Coronary artery (tissue), 2 donors: ENCODE measurements around the gene YES1.

Source experiments
- DNase-seq: peaks from one replicate; pipeline ENCODE4 v3.0.0-alpha.2; 2017; ENCODE audit warnings: low spot score
- H3K27ac ChIP-seq, 2 donors: fragments of 200-600 bp; sonication (generic); one replicate each; pipeline ENCODE4 v1.5.1; 2016 to 2019
- H3K4me3 ChIP-seq: fragments of 200-600 bp; sonication (generic); 2 replicates; pipeline ENCODE4 v1.5.1; 2016; ENCODE audit warnings: mild to moderate bottlenecking, moderate library complexity
- TF ChIP-seq, protein P1 (sequence below): fragments of 200-600 bp; sonication (generic); IDR thresholded peaks from one replicate; pipeline ENCODE4 v1.5.1; 2019; ENCODE audit warnings: antibody characterized with exemption

YES1 gene

DNA sequence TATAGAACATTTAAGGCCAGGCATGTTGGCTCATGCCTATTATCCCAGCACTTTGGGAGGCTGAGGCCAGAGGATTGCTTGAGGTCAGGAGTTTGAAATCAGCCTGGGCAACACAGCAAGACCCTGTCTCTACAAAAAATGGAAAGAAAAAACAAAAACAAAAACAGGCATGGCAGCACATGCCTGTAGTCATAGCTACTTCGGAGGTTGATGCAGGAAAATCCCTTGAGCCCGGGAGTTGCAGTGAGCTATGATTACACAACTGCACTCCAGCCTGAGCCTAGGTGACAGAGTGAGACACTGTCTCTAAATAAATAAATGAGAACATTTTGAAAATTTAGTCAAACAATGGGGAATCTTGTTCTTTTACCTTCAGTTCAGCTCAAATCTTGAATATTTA is 12.1 kb upstream of the YES1 start:
- H3K27ac ChIP-seq: no peak overlapping the region
- no peak overlapping the region for H3K4me3 ChIP-seq
- DNase-seq: no peak
- TF ChIP-seq, protein P1, sequence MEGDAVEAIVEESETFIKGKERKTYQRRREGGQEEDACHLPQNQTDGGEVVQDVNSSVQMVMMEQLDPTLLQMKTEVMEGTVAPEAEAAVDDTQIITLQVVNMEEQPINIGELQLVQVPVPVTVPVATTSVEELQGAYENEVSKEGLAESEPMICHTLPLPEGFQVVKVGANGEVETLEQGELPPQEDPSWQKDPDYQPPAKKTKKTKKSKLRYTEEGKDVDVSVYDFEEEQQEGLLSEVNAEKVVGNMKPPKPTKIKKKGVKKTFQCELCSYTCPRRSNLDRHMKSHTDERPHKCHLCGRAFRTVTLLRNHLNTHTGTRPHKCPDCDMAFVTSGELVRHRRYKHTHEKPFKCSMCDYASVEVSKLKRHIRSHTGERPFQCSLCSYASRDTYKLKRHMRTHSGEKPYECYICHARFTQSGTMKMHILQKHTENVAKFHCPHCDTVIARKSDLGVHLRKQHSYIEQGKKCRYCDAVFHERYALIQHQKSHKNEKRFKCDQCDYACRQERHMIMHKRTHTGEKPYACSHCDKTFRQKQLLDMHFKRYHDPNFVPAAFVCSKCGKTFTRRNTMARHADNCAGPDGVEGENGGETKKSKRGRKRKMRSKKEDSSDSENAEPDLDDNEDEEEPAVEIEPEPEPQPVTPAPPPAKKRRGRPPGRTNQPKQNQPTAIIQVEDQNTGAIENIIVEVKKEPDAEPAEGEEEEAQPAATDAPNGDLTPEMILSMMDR: no peak

DNA sequence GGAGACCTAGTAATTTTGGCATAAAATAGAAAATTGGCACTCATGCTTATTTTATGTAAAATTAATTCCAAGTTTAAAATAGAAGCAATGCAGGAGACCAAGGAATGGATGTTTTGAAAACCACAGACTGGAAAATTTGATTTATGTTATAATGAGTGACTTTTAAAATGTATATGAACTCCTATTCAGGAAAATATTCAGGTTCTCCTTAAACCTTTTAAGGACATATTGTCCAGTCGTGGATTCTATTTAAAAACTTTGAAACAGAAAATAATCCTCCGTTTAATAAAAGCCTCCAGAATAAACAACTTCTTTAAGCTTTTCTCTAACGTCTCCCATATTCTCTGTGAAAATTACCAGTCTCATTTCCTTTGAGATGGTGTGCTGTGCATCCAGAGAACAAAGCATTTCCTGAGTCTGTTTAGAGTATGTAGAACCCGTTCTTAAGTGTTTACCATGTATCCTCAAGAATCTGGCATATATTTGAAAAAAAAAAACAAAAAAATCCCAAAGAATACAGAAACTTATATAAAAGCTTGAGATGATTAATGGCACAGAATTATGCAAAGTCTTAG is 8.6 kb upstream of the YES1 start:
- TF ChIP-seq, protein P1: no peak
- Histone ChIP-seq H3K4me3 (no peak overlapping the region), H3K27ac (no peak overlapping the region)
- no peak for DNase-seq

- TF ChIP-seq, protein P1: no peak
- Histone ChIP-seq H3K27ac (no peak overlapping the region), H3K4me3 (no peak overlapping the region)
- DNase-seq: no peak
Observed at GRCh38 chr18:816869-817268, 4.8 kb upstream of the YES1 start.

DNA sequence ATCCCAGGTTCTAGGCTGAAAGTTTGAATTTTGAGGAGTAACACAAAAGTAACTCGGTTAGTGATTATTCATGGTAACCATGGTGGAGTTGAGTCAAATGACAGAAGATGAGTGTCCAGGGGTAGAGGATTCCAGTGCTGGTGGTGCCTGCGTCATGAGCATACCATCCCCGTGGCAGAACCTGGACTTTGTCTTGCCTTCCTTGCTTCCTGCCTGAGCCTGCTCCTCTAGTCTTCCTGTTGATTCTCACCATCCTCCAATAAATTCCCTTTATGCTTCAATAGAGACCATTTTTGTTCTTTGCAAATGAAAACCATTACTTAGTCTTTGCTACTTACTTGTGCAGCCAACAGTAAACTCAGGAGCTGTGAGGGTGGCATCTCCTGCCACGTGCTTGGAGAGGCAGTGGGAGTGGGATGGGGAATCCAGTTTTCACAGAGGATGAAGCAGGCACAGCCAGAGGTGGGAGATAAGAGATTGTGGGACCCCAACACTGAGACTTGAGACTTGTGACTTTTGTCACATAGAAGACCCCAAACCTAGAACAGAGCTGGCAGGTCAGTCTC is 4.1 kb upstream of the YES1 start:
- DNase-seq: no peak
- Histone ChIP-seq H3K4me3 (no peak overlapping the region), H3K27ac (no peak overlapping the region)
- TF ChIP-seq, protein P1: no peak

- H3K4me3 ChIP-seq: no peak overlapping the region
- TF ChIP-seq, protein P1: no peak
- DNase-seq: no peak
- no peak overlapping the region for H3K27ac ChIP-seq
Observed at GRCh38 chr18:815353-815752, 3.3 kb upstream of the YES1 start.

DNA sequence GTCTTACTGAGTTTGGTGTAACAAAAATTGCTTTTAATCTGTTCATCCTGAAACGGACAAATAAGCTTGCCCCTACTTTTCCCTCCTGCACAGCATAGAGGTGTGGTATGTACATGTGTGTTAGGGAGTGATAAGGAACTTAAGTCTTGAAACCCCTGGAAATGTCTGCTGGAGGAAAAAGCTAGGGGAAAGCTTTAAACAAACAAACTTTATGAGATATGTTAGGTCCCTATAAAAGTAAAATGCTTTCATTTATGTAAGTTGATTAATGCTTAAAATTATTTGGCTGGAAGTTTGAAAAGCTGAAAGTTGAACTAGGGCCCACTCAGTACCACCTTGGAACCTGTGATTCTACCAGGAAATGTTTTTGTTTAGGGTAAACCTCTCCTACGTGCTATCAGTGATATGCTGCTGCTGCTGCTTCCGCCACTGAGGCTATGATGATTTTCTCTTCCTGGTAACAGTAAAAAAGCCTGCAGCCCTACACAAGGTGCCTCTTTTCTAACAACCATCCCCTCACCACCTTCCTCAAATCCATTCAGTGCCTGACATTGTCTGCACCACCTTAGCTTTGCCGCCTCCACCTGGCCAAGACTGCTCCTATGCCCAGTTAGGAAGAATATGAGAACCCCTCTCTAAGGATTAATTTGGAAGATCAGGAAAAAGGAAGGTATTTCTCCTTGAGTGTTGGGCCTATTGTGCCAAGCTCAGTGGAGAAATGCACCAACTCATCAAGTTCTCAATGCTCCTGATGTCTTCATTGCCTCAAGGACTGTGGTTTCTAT is 2.5 kb upstream of the YES1 start:
- H3K27ac ChIP-seq: no peak overlapping the region
- no peak for DNase-seq
- no peak overlapping the region for H3K4me3 ChIP-seq
- TF ChIP-seq, protein P1: no peak
